Retinal pigment epithelial cell (primary cell): Measurements from ENCODE around the gene DENND4A.

Experiments used
- DNase-seq: peaks from one replicate; pipeline ENCODE4 v3.0.0-alpha.2; 2010; ENCODE audit warnings: low read depth
- H3K4me3 ChIP-seq: 2 replicates; pipeline ENCODE4 v1.5.1; 2011; ENCODE audit warnings: mild to moderate bottlenecking, low read length, control low read depth, moderate library complexity
- TF ChIP-seq, protein P1 (sequence below): conservative IDR thresholded peaks from 2 replicates; pipeline ENCODE4 v1.5.1; 2011; ENCODE audit warnings: low read depth, low read length, control low read depth, inconsistent platforms

Gene DENND4A

DNA sequence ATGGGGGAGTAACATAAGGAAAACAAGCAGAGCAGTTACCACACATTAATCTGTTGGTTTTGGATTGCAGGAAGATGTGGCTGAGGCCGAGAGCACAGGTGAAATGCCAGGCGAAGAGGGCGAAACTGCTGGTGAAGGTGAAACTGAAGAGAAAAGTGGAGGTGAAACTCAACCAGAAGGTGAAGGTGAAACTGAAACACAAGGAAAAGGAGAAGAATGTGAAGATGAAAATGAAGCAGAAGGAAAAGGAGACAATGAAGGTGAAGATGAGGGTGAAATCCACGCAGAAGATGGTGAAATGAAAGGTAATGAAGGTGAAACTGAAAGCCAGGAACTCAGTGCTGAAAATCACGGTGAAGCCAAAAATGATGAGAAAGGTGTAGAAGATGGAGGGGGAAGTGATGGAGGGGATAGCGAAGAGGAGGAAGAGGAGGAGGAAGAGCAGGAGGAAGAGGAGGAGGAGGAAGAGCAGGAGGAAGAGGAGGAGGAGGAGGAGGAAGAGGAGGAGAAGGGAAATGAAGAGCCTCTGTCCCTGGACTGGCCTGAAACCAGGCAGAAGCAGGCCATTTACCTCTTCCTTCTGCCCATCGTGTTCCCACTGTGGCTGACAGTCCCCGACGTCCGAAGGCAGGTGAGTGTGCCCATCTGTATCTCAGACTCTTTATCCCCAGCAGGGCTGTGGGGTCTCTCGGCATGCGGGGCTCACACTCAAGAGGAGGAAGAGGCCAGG lies 141.6 kb downstream of the DENND4A start:
- TF ChIP-seq, protein P1, sequence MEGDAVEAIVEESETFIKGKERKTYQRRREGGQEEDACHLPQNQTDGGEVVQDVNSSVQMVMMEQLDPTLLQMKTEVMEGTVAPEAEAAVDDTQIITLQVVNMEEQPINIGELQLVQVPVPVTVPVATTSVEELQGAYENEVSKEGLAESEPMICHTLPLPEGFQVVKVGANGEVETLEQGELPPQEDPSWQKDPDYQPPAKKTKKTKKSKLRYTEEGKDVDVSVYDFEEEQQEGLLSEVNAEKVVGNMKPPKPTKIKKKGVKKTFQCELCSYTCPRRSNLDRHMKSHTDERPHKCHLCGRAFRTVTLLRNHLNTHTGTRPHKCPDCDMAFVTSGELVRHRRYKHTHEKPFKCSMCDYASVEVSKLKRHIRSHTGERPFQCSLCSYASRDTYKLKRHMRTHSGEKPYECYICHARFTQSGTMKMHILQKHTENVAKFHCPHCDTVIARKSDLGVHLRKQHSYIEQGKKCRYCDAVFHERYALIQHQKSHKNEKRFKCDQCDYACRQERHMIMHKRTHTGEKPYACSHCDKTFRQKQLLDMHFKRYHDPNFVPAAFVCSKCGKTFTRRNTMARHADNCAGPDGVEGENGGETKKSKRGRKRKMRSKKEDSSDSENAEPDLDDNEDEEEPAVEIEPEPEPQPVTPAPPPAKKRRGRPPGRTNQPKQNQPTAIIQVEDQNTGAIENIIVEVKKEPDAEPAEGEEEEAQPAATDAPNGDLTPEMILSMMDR, result no peak
- H3K4me3 ChIP-seq, result no peak overlapping the region
- DNase-seq, result no peak

DNA sequence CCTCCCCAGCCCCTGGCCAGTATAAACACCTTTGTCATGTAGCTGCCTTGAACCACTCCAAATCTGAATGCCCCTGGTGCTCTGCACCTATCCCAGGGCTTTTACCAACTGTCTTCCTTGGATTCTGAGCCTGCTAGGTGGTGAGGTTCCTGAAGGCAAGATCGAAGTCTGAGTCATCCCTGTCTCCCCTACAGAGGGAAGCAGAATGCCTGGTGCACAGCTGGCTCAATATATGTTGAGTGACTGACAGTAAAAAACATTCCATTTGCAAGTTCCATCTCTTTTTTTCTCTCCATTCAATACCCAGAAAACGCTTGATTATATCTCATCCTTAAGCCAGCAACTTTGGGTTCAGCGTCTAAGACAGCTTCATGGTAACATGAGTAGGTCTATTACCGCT lies 145.6 kb downstream of the DENND4A start:
- TF ChIP-seq, protein P1, result no peak
- no peak for DNase-seq
- no peak overlapping the region for H3K4me3 ChIP-seq

DNA sequence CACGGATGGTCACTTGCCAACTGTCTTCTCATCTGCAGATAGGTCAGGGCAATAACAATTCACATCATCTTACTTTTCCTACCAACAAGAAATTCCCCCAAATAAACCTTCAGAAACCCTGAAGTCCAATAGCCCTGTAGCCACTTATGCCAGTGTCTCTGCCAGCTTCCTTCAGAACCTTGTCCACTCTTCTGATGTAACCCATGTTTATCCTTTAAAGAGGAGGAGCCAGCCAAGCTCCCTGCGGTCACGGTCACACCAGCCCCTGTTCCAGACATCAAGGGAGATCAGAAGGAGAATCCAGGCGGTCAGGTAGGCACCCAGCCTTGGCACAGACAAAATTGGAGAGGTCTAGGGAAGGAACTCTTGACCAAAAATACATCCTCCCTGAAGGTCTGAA lies 146.7 kb downstream of the DENND4A start:
- no peak overlapping the region for H3K4me3 ChIP-seq
- TF ChIP-seq, protein P1, result no peak
- DNase-seq, result no peak

DNA sequence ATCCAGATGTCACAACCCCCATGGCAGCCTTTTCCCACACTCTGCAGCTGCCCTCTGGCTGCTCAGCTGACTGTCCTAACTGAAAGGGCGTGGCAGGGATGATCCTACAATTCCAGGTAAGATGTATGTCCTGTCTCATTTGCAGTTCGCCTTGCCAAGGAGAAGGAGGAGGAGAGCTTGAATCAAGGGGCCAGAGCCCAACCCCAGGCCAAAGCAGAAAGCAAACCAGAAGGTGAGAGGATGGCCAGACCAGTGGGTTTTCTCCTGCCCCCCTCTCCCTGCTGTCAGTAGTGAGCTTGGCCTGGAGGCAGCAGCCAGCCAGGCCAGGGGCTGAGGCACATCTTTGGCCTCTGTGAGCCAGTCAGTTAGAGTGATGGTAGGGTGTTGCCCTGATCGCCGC lies 147.8 kb downstream of the DENND4A start:
- H3K4me3 ChIP-seq, result no peak overlapping the region
- no peak for DNase-seq
- TF ChIP-seq, protein P1, result no peak

DNA sequence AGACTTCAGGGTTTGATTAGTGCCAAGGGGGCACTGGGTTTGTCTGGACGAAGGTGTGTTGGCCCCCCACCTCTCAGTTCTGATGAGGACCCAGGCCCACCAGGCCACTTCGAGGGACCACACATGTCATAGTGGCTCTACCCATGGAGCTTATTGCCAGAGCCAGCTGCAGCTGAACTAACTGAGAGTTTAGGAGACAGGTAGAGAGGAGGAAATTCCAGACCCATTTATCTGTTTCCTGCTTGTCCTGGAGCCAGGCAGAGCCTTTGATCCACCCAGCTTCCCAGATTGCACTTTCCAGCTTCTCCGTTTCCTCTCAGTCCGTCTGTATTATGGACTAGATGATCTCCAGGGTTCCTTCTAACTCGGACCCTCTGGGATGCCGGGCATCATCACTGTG lies 149.5 kb downstream of the DENND4A start:
- no peak for DNase-seq
- TF ChIP-seq, protein P1, result no peak

DNA sequence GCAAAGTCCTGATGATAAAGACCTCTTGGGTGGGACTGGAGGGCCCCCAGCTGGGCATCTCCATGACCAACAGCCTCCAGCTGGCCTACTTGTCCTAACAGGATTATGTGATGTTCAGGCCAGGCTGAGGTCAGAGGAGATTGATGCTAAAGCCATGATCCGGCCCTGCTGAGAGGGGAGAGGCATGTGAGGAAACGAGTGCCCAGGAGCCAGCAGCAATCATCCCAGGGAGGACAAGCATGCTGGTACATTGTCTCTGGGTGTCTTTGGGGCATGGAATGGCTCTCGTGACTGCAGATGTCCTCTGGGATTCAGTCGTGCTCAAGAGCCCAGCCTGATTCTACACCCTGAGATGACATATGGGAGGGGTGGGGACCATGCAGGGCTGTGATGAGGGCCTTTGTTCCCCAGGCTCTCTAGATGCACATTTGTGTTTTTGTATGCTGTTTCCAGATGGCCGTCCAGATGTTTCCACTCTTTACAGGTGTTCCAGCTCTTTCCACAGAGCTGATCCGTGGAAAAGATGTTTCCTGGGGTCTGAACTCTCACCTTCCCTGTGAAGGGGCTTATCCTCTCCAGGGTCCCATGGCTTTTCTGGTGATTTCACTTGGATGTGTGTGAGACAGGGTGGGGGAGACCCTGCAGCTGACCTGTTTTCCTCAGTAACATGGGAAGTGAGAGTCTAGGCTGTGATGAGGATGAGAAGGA lies 150.2 kb downstream of the DENND4A start:
- TF ChIP-seq, protein P1, result no peak
- no peak overlapping the region for H3K4me3 ChIP-seq
- no peak for DNase-seq

More for the DNA sequence above, 149.5 kb downstream of the DENND4A start:
- no peak overlapping the region for H3K4me3 ChIP-seq

DNA sequence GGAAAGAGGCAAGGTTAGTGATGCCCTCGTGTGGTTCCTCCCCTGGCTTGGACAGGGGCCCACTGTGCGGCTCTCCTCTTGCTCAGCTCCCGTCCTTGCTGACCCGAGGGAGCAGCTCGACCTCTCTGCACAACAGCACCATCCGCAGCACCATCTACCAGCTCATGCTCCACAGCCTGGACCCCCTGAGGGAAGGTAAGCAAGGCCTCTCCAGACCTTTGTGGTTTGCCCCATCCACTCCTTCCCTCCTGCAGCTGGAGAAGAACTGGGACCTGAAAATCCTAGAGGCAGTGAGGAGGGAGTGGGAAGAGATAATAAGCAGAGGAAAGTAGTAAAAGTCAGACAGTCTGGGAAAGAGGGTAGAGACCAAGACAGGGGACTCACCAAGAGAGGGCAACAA lies 152.6 kb downstream of the DENND4A start:
- DNase-seq, result no peak
- no peak overlapping the region for H3K4me3 ChIP-seq
- TF ChIP-seq, protein P1, result no peak
